MCF 10A (cell line): Measurements from ENCODE around the gene ZBTB46. TPM values are rescaled to one million over a fixed set of nuclear protein-coding genes. Genes with fewer than 3 reads are reported as not detected.

Source experiments
- BruUV-seq: library from RNA; stranded (reverse); fragments of 400-500 nt; replicated peaks from 2 replicates; lab custom pipeline; 2021; lab: Mats Ljungman, UMichigan
- CTCF ChIA-PET: fragments of 300-600 bp; sonication (Branson Sonifier 250); formaldehyde crosslinking; extraction: SDS; loops from one replicate; lab custom pipeline; 2021; ENCODE audit warnings: antibody characterized with exemption, inconsistent platforms; lab: Yijun Ruan, JAX
- POLR2A ChIA-PET: fragments of 300-600, 350-650 bp; sonication (Branson Sonifier 250); formaldehyde crosslinking; extraction: SDS; loops from one replicate; lab custom pipeline; 2020; ENCODE audit warnings: antibody characterized with exemption, inconsistent platforms; lab: Yijun Ruan, JAX
- DNase-seq: peaks from one replicate; pipeline ENCODE4 v3.0.0-alpha.2; 2018; ENCODE audit not compliant: unreplicated experiment
- H3K27ac Mint-ChIP-seq: one replicate; pipeline ENCODE4 v1.8.0; 2022; ENCODE audit warnings: mild to moderate bottlenecking, low read depth, mixed read lengths; ENCODE audit not compliant: unreplicated experiment
- H3K27me3 Mint-ChIP-seq: one replicate; pipeline ENCODE4 v1.8.0; 2022; ENCODE audit warnings: mixed read lengths; ENCODE audit not compliant: insufficient read depth, unreplicated experiment
- H3K36me3 Mint-ChIP-seq: one replicate; pipeline ENCODE4 v1.8.0; 2022; ENCODE audit warnings: mild to moderate bottlenecking, moderate library complexity, mixed read lengths; ENCODE audit not compliant: insufficient read depth, unreplicated experiment
- H3K4me1 Mint-ChIP-seq: one replicate; pipeline ENCODE4 v1.8.0; 2022; ENCODE audit warnings: mixed read lengths; ENCODE audit not compliant: insufficient read depth, unreplicated experiment
- H3K4me3 Mint-ChIP-seq: one replicate; pipeline ENCODE4 v1.8.0; 2022; ENCODE audit warnings: mild to moderate bottlenecking, moderate library complexity, mixed read lengths; ENCODE audit not compliant: unreplicated experiment
- H3K9me3 Mint-ChIP-seq: one replicate; pipeline ENCODE4 v1.8.0; 2022; ENCODE audit warnings: mixed read lengths; ENCODE audit not compliant: unreplicated experiment
- intact Hi-C: fragments of 100-400 bp; cut with micrococcal nuclease; formaldehyde crosslinking; loops from 2 replicates; pipeline ENCODE4 v1.14.1; 2022
- total RNA-seq: library from RNA; stranded (reverse); gene quantifications from 2 replicates; pipeline ENCODE4 v1.2.3, GENCODE V29; 2022
- TF ChIP-seq, protein P1 (sequence below): fragments of 200-600 bp; IDR thresholded peaks from one replicate; pipeline ENCODE4 v1.8.0; 2022; ENCODE audit warnings: antibody characterized with exemption, mild to moderate bottlenecking; ENCODE audit not compliant: unreplicated experiment

Gene ZBTB46
- total RNA-seq, 1 experiment from 2014 or later, result 0.63 TPM

DNA sequence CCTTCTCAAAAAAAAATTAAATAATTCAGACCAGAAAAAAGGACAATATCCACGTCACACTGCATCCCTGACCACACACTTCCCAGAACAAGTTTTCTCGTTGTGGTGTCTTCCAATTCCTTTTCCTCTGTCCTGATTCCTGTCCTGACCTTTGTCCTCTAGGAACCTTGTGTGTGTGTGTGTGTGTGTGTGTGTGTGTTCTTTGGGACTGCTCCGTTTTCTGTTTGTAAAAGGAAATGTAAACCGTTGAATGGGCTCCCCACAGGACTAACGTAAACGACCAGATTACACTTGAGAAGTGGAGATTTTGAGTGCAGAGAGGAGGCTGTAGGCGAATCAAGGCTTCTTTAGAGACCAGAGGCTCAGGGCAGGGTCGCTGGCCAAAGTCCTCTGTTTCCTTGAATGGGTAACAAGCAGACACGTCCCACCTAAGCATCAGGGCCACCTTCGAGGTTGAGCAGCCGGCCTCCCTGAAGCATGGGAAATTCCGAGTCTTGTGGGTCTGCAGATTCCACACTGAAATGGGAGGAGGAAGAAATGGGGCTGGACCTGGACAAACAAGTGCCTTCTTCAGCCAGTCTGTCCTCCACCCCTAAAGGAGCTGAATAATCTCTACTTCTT is 7.3 kb downstream of the ZBTB46 start:
- ChIA-PET CTCF (interaction anchor here (0.6 kb wide), 1 partner anchor 45 kb away, joined by 3 read pairs; no protein-coding TSS in a partner anchor), POLR2A (no interaction called here)
- Mint-ChIP-seq H3K36me3 (no peaks in the 10 kb centered on the region), H3K27me3 (peaks cover 16% of the 10 kb centered on the region), H3K9me3 (no peaks in the 10 kb centered on the region), H3K4me1 (no peaks in the 10 kb centered on the region), H3K27ac (no peak overlapping the region), H3K4me3 (no peak overlapping the region)
- no TSS peak for BruUV-seq
- intact Hi-C loops, result no loop called here
- DNase-seq, result no peak
- TF ChIP-seq, protein P1, sequence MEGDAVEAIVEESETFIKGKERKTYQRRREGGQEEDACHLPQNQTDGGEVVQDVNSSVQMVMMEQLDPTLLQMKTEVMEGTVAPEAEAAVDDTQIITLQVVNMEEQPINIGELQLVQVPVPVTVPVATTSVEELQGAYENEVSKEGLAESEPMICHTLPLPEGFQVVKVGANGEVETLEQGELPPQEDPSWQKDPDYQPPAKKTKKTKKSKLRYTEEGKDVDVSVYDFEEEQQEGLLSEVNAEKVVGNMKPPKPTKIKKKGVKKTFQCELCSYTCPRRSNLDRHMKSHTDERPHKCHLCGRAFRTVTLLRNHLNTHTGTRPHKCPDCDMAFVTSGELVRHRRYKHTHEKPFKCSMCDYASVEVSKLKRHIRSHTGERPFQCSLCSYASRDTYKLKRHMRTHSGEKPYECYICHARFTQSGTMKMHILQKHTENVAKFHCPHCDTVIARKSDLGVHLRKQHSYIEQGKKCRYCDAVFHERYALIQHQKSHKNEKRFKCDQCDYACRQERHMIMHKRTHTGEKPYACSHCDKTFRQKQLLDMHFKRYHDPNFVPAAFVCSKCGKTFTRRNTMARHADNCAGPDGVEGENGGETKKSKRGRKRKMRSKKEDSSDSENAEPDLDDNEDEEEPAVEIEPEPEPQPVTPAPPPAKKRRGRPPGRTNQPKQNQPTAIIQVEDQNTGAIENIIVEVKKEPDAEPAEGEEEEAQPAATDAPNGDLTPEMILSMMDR, result no peak

- no peaks in the 10 kb centered on the region for H3K4me1 Mint-ChIP-seq
- no TSS peak for BruUV-seq
- no peaks in the 10 kb centered on the region for H3K36me3 Mint-ChIP-seq
- H3K27ac Mint-ChIP-seq, result no peak overlapping the region
- CTCF ChIA-PET, result interaction anchor here (0.6 to 1.3 kb wide), 3 partner anchors 56 to 152 kb away, joined by 3 to 4 read pairs (median 3); no protein-coding TSS in a partner anchor
- peaks cover 15% of the 10 kb centered on the region for H3K27me3 Mint-ChIP-seq
- intact Hi-C loops, result no loop called here
- POLR2A ChIA-PET, result no interaction called here
- TF ChIP-seq, protein P1, result no peak
- no peak for DNase-seq
- no peaks in the 10 kb centered on the region for H3K9me3 Mint-ChIP-seq
- no peak overlapping the region for H3K4me3 Mint-ChIP-seq
Observed at GRCh38 chr20:63822276-63822696, 8.8 kb downstream of the ZBTB46 start.

GRCh38 chr20:63821811-63822210 is 9.3 kb downstream of the ZBTB46 start:
- ChIA-PET POLR2A (no interaction called here), CTCF (interaction anchor here (0.7 to 1.3 kb wide), 2 partner anchors 56 to 152 kb away, joined by 3 to 4 read pairs; no protein-coding TSS in a partner anchor)
- H3K4me1 Mint-ChIP-seq, result no peaks in the 10 kb centered on the region
- BruUV-seq, result no TSS peak
- no peaks in the 10 kb centered on the region for H3K9me3 Mint-ChIP-seq
- no peaks in the 10 kb centered on the region for H3K36me3 Mint-ChIP-seq
- DNase-seq, result no peak
- no peak overlapping the region for H3K4me3 Mint-ChIP-seq
- H3K27me3 Mint-ChIP-seq, result peaks cover 15% of the 10 kb centered on the region
- TF ChIP-seq, protein P1, result no peak
- no peak overlapping the region for H3K27ac Mint-ChIP-seq
- intact Hi-C loops, result no loop called here

GRCh38 chr20:63819224-63819921 is 11.7 kb downstream of the ZBTB46 start:
- H3K4me3 Mint-ChIP-seq, result no peak overlapping the region
- TF ChIP-seq, protein P1, result no peak
- H3K4me1 Mint-ChIP-seq, result no peaks in the 10 kb centered on the region
- ChIA-PET POLR2A (no interaction called here), CTCF (interaction anchor here (2.0 kb wide), 1 partner anchor 33 kb away, joined by 8 read pairs; no protein-coding TSS in a partner anchor)
- intact Hi-C loops, result no loop called here
- peaks cover 15% of the 10 kb centered on the region for H3K27me3 Mint-ChIP-seq
- BruUV-seq, result no TSS peak
- DNase-seq, result no peak
- no peaks in the 10 kb centered on the region for H3K36me3 Mint-ChIP-seq
- no peaks in the 10 kb centered on the region for H3K9me3 Mint-ChIP-seq
- no peak overlapping the region for H3K27ac Mint-ChIP-seq
